Upper lobe of left lung (tissue), 4 donors: ENCODE results near the gene BBS5.

Source experiments
- CTCF ChIP-seq, 6 experiments: fragments of 450-650 bp in 4 of 6; fragments of 200-600 bp in 2 of 6; sonication (generic) in 2 of 6; IDR thresholded peaks; one replicate each; pipeline ENCODE4 v1.5.1; 2016 to 2019; ENCODE audit warnings: antibody characterized with exemption in 6 of 6
- POLR2A ChIP-seq, 4 donors: fragments of 450-650 bp; IDR thresholded peaks; one replicate each; pipeline ENCODE4 v1.5.1; 2016 to 2017; ENCODE audit warnings: antibody characterized with exemption in 4 of 4, mild to moderate bottlenecking in 2 of 4
- POLR2AphosphoS5 ChIP-seq, 2 donors: sonication (generic); formaldehyde crosslinking; IDR thresholded peaks; one replicate each; pipeline ENCODE4 v1.5.1; 2017; ENCODE audit warnings: antibody characterized with exemption in 2 of 2

GRCh38 chr2:169448316-169448715 lies 31.0 kb upstream of the BBS5 start:
- no peak for TF ChIP-seq CTCF (IDR thresholded peaks at IDR 0.05)
- no peak for TF ChIP-seq POLR2A (IDR thresholded peaks at IDR 0.05)
- TF ChIP-seq POLR2AphosphoS5 (IDR thresholded peaks at IDR 0.05): no peak
